ENCODE results near the gene BSN.
"Not testable (repeated sequence)": the region's sequence is repeated elsewhere in the genome, so short reads cannot be mapped to it uniquely, and the experiment has no call there.

BSN gene

DNA sequence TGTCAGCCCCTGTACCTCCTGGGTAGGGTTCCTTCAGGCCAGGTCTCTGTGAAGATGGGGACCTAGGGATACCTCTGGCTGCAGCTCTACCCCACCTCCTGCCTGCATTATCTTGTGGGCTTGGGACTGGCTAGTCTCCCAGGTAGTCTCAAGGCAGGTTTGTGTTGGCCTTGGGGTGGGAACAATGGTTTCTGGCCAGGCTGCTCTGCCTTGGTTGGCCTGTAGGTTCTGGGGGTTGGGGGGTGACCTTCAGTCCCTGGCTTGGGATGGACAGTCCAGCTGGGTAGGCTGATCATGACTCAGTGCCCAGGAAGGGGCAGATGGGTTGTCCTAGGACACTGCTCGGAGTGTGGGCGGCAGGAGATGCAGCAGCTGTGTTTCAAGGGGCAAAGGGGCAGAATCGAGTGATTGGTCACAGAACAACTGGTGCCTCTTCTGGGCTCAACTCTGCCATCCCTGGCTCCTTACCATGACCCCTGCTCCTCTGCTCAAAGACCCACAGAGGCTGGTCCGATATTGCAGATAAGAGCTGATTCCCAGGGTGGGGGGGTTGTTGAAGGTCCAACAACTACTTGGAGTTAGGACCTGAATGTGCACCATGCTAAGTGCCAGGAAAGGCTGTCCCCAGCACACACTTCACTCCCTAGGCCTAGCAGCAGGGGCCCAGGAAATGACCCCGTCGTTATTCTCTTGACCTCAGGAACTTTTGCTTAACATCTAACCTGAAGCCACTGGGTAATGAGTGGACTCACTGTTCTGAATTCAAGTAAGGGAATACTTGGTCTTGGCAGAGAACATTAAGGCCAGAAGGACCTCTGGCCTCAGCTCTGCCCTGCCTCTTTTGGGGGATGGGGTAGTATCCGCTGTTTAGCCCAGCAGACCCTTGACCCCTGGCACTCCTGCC lies 18.1 kb upstream of the BSN start:
- DNase-seq (ENCODE audit: low spot score), result no peak

- no peak for DNase-seq (ENCODE audit: low spot score)
Measured at GRCh38 chr3:49536875-49537533, 17.3 kb upstream of the BSN start.

GRCh38 chr3:49539659-49540560 lies 14.4 kb upstream of the BSN start:
- peak; percentile 96 for DNase-seq (ENCODE audit: low spot score)

DNA sequence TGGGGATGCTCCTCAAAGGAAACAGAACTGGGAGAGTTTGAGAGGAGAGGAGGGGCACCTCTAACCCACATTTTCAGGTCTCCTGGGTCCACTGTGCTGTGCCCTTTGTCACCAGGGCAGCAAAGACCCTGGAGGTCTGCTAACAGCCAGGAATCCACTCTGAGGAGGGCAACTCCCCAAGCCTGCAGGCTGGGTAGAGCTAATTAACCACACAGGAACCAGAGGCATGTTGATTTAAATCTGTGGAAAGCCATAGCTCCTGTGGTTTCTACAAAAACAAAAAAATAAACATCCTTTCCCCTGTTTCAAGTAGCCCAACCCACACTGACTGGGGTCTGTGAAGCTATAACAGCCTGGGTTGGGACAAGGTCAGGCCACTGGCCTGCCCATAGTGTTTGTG lies 2.2 kb upstream of the BSN start:
- no peak for DNase-seq (ENCODE audit: low spot score)

DNA sequence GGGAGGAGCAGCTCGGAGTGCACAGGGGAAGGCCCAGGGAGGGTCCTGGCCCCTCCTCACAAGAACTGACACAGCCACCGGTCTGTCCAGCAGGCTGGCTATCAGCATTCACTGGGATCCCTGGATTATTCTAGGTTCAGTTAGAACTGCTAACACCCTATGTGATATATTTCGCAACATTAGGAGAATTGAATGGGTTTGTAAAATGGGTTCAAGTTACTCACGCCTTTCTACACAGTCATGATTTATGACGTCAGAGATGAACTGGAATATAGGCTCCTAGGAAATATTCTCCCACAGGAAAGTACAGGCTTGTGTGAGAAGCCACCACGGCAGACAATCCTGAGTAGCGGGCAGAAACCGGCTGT lies 969 bp upstream of the BSN start:
- no peak for DNase-seq (ENCODE audit: low spot score)

DNA sequence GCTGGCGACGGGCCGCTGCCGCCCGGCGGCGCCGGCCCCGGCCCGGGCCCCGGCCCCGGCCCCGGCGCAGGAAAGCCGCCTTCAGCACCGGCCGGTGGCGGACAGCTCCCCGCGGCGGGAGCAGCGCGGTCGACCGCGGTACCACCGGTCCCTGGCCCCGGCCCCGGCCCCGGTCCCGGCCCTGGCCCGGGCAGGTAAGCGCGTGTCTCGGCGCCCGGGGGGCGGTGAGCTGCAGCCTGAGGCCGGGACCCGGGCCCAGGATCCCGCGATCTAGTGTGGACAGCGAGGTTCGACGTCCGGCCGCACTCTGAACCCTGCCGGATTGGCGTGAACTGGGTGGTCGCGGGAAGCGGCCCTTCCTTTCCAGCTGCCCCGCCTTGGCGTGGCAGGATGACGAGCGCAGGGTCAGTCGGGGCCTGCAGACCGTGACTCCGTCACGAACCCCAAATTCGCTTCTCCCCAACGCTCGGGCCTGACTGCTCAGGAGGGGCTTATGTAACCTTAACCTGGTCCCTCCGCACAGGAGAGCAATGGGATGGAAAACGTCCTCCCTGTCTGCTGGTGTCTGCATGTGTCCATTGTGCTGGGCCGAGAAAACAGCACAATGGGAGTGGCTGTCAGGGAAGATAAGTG lies 472 bp downstream of the BSN start:
- DNase-seq (ENCODE audit: low spot score), result peak; percentile 66

DNA sequence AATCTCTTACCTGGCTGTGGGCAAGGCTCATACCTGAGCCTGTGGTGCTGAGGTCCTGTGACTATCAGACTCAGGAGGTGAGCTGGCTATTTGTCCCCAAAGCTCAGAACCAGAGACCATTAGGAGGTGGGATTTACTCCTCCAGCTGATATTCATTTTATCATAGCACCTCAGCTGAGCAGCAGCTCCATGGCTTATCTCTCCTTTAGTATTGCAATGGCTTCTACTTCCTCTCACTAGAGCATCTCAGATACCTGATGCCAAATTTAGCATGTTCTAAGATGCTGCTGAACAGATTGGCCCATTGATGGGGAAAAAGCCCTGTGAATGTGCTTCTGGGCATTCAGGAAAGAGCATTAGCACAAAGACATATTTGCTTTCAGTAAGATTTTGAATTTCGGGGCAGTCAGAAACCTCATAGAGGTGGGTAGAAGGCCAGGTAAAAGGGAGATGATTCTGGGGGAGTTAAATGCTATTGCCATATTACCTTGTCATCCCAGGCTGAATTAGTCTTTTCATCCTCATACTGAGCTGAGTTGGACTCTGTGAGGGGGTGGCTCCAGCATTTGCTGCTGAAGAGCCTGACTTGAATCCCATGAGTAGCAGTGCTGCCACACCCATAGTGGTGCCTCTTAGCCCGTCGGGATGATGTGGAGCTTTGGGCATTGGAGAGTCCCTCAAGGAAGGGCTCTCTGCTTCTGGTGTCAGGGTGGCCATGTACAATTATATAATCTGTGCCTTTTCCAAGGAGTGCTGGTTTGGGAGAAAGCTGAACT lies 2.4 kb downstream of the BSN start:
- DNase-seq (ENCODE audit: low spot score), result no peak

DNA sequence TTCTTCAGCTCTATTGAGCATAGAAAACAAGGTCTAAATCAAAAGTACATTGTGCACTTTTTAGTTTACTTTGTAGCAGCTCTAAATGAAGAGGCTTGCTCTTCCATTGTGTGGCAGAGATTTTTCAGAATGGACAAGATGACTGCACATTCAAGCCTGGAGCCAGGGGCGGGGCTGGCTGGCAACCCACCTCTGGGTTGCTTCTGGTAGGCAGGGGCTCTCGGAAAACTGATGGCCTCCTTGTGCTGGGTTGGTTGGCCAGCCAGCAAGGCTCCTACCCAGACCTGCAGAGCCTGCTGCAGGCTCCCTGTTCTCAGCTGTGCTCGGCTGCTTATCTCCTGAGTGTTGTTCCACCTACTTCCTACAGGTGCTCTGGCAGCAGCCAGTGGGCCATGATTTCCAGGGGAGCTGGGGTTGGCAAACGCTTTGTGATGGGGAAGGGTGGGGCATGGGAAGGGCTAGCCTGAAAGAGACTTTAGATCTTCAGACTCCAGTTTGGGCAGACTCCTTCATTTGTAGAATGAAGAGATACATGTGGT lies 8.8 kb downstream of the BSN start:
- DNase-seq (ENCODE audit: low spot score), result no peak

- no peak for DNase-seq (ENCODE audit: low spot score)
Measured at GRCh38 chr3:49563766-49564165, 9.5 kb downstream of the BSN start.

- DNase-seq (ENCODE audit: low spot score), result peak; percentile 50
Measured at GRCh38 chr3:49566312-49566711, 12.0 kb downstream of the BSN start.

GRCh38 chr3:49567406-49567805 lies 13.1 kb downstream of the BSN start:
- no peak for DNase-seq (ENCODE audit: low spot score)

DNA sequence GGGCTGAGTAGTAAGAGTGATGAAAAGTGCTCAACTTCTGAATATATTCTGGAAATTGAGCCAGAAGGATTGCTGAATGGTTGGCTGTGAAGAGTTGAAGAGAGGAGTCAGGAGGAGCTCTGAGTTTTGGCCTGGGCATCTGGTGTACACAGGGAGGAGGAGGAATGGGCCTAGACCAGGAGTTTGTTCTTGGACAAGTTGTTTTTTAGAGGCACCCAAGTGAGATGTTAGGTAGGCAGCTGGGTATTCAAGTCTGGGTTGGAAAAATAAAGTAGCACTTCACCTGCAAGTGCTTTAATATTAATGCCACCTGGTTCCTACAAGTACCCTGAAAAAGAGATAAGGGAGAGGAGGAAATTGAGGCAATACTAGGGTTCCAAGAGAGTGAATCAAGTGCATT lies 14.7 kb downstream of the BSN start:
- no peak for DNase-seq (ENCODE audit: low spot score)

- DNase-seq (ENCODE audit: low spot score), result no peak
Measured at GRCh38 chr3:49570028-49570654, 15.9 kb downstream of the BSN start.

GRCh38 chr3:49582177-49582576 lies 27.9 kb downstream of the BSN start:
- DNase-seq (ENCODE audit: low spot score), result no peak

DNA sequence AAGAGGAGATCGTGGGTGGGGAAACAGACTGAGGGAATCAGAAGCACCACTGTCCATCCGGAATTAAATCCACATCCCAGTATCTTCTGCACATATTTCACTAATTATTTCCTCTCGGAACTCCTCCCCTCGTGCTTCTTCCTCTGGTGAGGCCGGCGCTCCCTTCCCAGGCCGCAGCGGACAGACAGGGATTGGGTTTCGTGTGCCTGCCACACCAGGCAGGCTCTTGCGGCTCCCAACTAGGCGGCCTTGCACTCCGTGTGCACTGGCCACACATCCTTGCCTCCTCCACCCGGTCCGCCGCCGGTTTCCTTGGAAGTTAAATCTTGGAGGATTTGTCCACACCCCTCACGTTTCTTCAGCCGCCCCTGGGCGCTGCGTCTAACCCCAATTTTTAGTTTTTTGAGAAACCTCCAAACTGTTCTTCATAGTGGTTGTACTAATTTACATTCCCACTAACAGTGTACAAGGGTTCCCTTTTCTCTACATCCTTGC lies 31.0 kb downstream of the BSN start:
- DNase-seq (ENCODE audit: low spot score), result not testable (repeated sequence)

GRCh38 chr3:49591615-49592014 lies 37.3 kb downstream of the BSN start:
- DNase-seq (ENCODE audit: low spot score), result no peak

DNA sequence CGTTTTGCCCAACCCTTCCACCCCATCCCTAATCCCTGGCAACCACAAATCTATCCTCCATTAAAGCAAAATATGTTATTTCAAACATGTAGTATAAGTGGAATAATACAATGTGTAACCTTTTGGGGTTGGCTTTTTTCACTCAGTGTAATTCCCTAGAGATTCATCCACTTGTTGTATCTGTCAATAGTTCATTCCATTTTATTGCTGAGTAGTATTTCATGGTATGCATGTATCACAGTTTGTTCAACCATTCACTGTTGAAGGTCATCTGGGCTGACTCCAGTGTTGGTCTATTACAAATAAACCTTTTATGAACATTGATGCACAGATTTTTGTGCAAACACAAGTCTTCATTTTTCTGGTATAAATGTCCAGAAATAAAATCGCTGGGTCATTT lies 38.8 kb downstream of the BSN start:
- no peak for DNase-seq (ENCODE audit: low spot score)

- peak; percentile 38 for DNase-seq (ENCODE audit: low spot score)
Measured at GRCh38 chr3:49600781-49601180, 46.5 kb downstream of the BSN start.

DNA sequence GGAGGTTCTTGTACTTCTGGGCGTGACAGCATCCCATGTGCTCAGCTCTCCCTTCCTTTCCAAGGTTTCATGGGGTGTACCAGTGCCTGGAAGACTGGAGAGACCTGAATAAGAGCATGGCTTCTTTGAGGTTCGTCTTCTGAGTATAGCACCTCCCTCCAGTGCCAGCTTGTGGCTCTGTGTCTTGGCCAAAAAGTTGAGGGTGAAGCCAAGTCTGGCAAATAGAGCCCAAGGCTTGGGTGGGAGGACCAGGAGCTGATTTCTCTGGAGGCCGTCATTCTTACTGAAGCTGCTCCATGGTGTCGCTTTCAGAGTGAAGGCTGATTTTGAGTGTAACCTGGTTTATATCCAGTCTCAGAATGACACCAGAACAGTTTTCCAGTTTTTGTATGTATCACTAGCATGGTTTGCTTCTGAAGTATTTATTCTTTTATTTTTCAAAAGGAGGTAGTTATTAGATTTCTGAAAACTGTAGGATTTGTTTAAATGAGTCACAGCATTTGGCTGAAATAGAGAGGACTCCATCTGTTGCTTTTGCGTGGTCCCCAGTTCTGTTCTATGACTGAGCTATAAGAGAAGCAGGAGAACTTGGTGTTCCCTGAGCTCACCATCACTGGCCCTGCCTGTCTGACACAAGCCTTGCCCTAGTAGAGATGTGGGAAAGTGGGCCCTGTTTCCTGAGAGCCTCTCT lies 47.2 kb downstream of the BSN start:
- DNase-seq (ENCODE audit: low spot score), result no peak

Measured in AG08395 (cell line).